HG03432 (cell line): ENCODE measurements around the gene DPCD.

Experiments
- ATAC-seq: cut with Tn5 transposase; IDR thresholded peaks from one replicate; pipeline ENCODE4 v1.9.1; 2021; ENCODE audit warnings: mild to moderate bottlenecking, moderate library complexity; ENCODE audit not compliant: unreplicated experiment

The DPCD gene

GRCh38 chr10:101653536-101653935 is 65.4 kb downstream of the DPCD start:
- no peak for ATAC-seq

GRCh38 chr10:101655570-101655969 is 67.4 kb downstream of the DPCD start:
- ATAC-seq = no peak

- ATAC-seq = no peak
Observed at GRCh38 chr10:101656890-101657289, 68.8 kb downstream of the DPCD start.

GRCh38 chr10:101658975-101659374 is 70.9 kb downstream of the DPCD start:
- ATAC-seq = no peak
